Kidney (tissue), 14 donors: ENCODE data around the gene IL15. TPM values are rescaled to one million over a fixed set of nuclear protein-coding genes. Genes with fewer than 3 reads are reported as not detected.

ENCODE experiments used
- DNase-seq, 5 donors: peaks; one replicate each; pipeline ENCODE4 v3.0.0-alpha.2; 2013 to 2020
- FAIRE-seq: peaks from 2 replicates; lab custom pipeline; 2012; peaks lifted over from hg19 to GRCh38; lab: Jason Lieb, UNC
- H3K27ac ChIP-seq, 2 donors: one replicate each; pipeline ENCODE4 v1.7.0; 2013; ENCODE audit warnings: low read depth in 2 of 2, low read length in 2 of 2, inconsistent platforms in 1 of 2
- H3K27me3 ChIP-seq: one replicate; pipeline ENCODE4 v1.7.1; 2013; ENCODE audit warnings: low read length, inconsistent platforms; ENCODE audit not compliant: control insufficient read depth, insufficient read depth
- H3K36me3 ChIP-seq, 3 donors: one replicate each; pipeline versions ENCODE4 v1.7.0 to v1.7.1; 2013; ENCODE audit warnings: low read length in 3 of 3, control low read depth in 1 of 3, inconsistent platforms in 1 of 3; ENCODE audit not compliant: insufficient read depth in 3 of 3, control insufficient read depth in 2 of 3
- H3K4me1 ChIP-seq, 3 donors: one replicate each; pipeline versions ENCODE4 v1.7.0 to v1.7.1; 2013; ENCODE audit warnings: low read length in 3 of 3, inconsistent platforms in 1 of 3, low read depth in 1 of 3; ENCODE audit not compliant: control insufficient read depth in 2 of 3, insufficient read depth in 2 of 3
- H3K4me3 ChIP-seq, 3 donors: one replicate each; pipeline versions ENCODE4 v1.7.0 to v1.8.1; 2013; ENCODE audit warnings: low read length in 3 of 3, control low read depth in 1 of 3, inconsistent platforms in 1 of 3
- H3K9ac ChIP-seq, 3 donors: one replicate each; pipeline versions ENCODE4 v1.7.0 to v1.7.1; 2013; ENCODE audit warnings: low read length in 3 of 3, control low read depth in 1 of 3, inconsistent platforms in 1 of 3
- H3K9me3 ChIP-seq, 3 donors: one replicate each; pipeline versions ENCODE4 v1.7.0 to v1.7.1; 2013; ENCODE audit warnings: low read length in 3 of 3, control low read depth in 1 of 3, inconsistent platforms in 1 of 3; ENCODE audit not compliant: control insufficient read depth in 2 of 3, insufficient read depth in 1 of 3
- CTCF ChIP-seq: IDR thresholded peaks from 3 replicates; pipeline ENCODE4 v1.5.1; 2012; ENCODE audit warnings: mild to moderate bottlenecking, moderate library complexity, borderline replicate concordance; ENCODE audit not compliant: insufficient read depth; ENCODE audit errors: extremely low read depth
- intact Hi-C: fragments of 100-400 bp; cut with DNase I; formaldehyde crosslinking; loops from one replicate; pipeline ENCODE4 v1.11.1; 2022
- polyA plus RNA-seq: library from polyadenylated mRNA; stranded (reverse); fragments of 350-450 nt; fragmentation: Illumina TruSeq; extraction: RNeasy Lipid Tissue Mini Kit (QIAGEN cat#74804); gene quantifications from one replicate; pipeline ENCODE4 v1.2.3, GENCODE V29; 2014; ENCODE audit warnings: low read depth, low replicate concordance; ENCODE audit not compliant: insufficient read depth
- total RNA-seq: library from RNA; stranded (reverse); fragmentation: NEBNext Ultra II Directional; extraction: Animal tissue kit (Norgen Biotek cat#: 25700); gene quantifications from one replicate; pipeline ENCODE4 v1.2.1, GENCODE V29; 2021
- donor health status: control.
- donor health status: control.
- donor health status: control.
- donor health status: control.
- donor health status: control.
- donor health status: DM: yes; HTN: yes; CAD: no.
- donor health status: Normal renal cell carcinoma (clear cell type).

The IL15 gene
- total and polyA plus RNA-seq, 2 donors from 2014 or later: 4.8 to 6.4 TPM

- Histone ChIP-seq H3K36me3 (peaks cover 0 to 3% (median 0%) of the 10 kb centered on the region in 3 donors), H3K4me3 (no peak overlapping the region), H3K4me1 (no peaks in the 10 kb centered on the region), H3K9me3 (no peaks in the 10 kb centered on the region), H3K9ac (no peak overlapping the region), H3K27me3 (no peaks in the 10 kb centered on the region), H3K27ac (no peak overlapping the region)
- TF ChIP-seq CTCF: no peak
- FAIRE-seq (no peak), DNase-seq (no peak)
- intact Hi-C loops: no loop called here
These were observed 88.3 kb downstream of the IL15 start for GRCh38 chr4:141724646-141725045.

GRCh38 chr4:141727420-141727819 lies 91.0 kb downstream of the IL15 start:
- intact Hi-C loops: no loop called here
- DNase-seq (no peak), FAIRE-seq (no peak)
- TF ChIP-seq CTCF: no peak
- Histone ChIP-seq H3K27ac (no peak overlapping the region), H3K4me1 (no peaks in the 10 kb centered on the region), H3K36me3 (no peaks in the 10 kb centered on the region), H3K9ac (no peak overlapping the region), H3K4me3 (no peak overlapping the region), H3K27me3 (no peaks in the 10 kb centered on the region), H3K9me3 (no peaks in the 10 kb centered on the region)

GRCh38 chr4:141730805-141731204 lies 94.4 kb downstream of the IL15 start:
- DNase-seq (no peak), FAIRE-seq (no peak)
- Histone ChIP-seq H3K36me3 (no peaks in the 10 kb centered on the region), H3K4me1 (no peaks in the 10 kb centered on the region), H3K27ac (no peak overlapping the region), H3K4me3 (no peak overlapping the region), H3K9ac (no peak overlapping the region), H3K9me3 (no peaks in the 10 kb centered on the region), H3K27me3 (no peaks in the 10 kb centered on the region)
- no peak for TF ChIP-seq CTCF
- intact Hi-C loops: no loop called here

- Histone ChIP-seq H3K9me3 (no peaks in the 10 kb centered on the region), H3K27me3 (no peaks in the 10 kb centered on the region), H3K4me1 (no peaks in the 10 kb centered on the region), H3K4me3 (no peak overlapping the region), H3K9ac (no peak overlapping the region), H3K36me3 (no peaks in the 10 kb centered on the region), H3K27ac (no peak overlapping the region)
- no peak for TF ChIP-seq CTCF
- no peak for FAIRE-seq
- intact Hi-C loops: no loop called here
- no peak for DNase-seq
These were observed 95.1 kb downstream of the IL15 start for GRCh38 chr4:141731481-141731880.
